WTC11 (cell line): ENCODE measurements around the gene RBMS2.

Experiments used
- GABPB1 ChIP-seq: sonication (generic); formaldehyde crosslinking; IDR thresholded peaks from 2 replicates; pipeline ENCODE4 v1.8.1; 2023; ENCODE audit warnings: mild to moderate bottlenecking, missing genetic modification reagents
- RORB ChIP-seq: fragments of 250-450 bp; sonication (Bioruptor Pico); IDR thresholded peaks from 2 replicates; pipeline ENCODE4 v1.9.0; 2021; ENCODE audit warnings: mild to moderate bottlenecking
- SMAD4 ChIP-seq: sonication (generic); formaldehyde crosslinking; IDR thresholded peaks from 2 replicates; pipeline ENCODE4 v1.8.0; 2022; ENCODE audit warnings: mild to moderate bottlenecking, missing genetic modification reagents
- TF ChIP-seq, protein P1 (sequence below): sonication (generic); formaldehyde crosslinking; IDR thresholded peaks from 2 replicates; pipeline ENCODE4 v1.8.1; 2023; ENCODE audit warnings: mild to moderate bottlenecking, missing genetic modification reagents, moderate library complexity
- TF ChIP-seq, protein P2 (sequence below): sonication (generic); formaldehyde crosslinking; IDR thresholded peaks from 2 replicates; pipeline ENCODE4 v1.8.0; 2022; ENCODE audit warnings: mild to moderate bottlenecking, missing genetic modification reagents
- TF ChIP-seq, protein P3 (sequence below): fragments of 200-600 bp; IDR thresholded peaks from 2 replicates; pipeline ENCODE4 v1.8.0; 2022; ENCODE audit warnings: antibody characterized with exemption
- TF ChIP-seq, protein P4 (sequence below): sonication (generic); formaldehyde crosslinking; IDR thresholded peaks from 2 replicates; pipeline ENCODE4 v1.8.1; 2022; ENCODE audit warnings: low read depth, mild to moderate bottlenecking, moderate library complexity, missing genetic modification reagents, borderline replicate concordance
- TF ChIP-seq, protein P5 (sequence below): fragments of 250-450 bp; sonication (Bioruptor Pico); IDR thresholded peaks from 2 replicates; pipeline ENCODE4 v1.8.0; 2021; ENCODE audit warnings: mild to moderate bottlenecking
- TF ChIP-seq, protein P6 (sequence below): sonication (generic); formaldehyde crosslinking; IDR thresholded peaks from 2 replicates; pipeline ENCODE4 v1.8.1; 2023; ENCODE audit warnings: mild to moderate bottlenecking, missing genetic modification reagents, moderate library complexity

DNA sequence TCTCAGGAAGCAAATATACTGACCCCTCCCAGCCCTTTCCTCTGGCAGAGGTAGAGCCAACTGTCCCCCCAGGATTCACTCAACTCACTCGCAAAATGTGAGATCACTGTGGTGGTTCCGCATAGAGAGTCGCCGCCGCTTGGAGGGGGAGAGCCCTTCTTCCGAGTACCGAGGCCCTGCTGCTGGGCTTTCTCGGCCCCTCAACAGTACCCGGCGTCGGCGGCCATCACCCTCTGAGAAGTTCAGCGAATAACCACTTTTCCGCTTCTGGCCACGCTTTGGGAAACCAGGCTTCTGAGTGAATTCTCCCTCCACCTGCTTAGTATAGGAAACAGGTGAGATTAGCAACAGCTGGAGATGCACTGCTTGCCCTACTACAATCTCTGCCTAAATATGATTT is 77.4 kb downstream of the RBMS2 start:
- TF ChIP-seq, protein P1, sequence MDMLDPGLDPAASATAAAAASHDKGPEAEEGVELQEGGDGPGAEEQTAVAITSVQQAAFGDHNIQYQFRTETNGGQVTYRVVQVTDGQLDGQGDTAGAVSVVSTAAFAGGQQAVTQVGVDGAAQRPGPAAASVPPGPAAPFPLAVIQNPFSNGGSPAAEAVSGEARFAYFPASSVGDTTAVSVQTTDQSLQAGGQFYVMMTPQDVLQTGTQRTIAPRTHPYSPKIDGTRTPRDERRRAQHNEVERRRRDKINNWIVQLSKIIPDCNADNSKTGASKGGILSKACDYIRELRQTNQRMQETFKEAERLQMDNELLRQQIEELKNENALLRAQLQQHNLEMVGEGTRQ (CRISPR knock-in tag): no peak
- TF ChIP-seq, protein P2, sequence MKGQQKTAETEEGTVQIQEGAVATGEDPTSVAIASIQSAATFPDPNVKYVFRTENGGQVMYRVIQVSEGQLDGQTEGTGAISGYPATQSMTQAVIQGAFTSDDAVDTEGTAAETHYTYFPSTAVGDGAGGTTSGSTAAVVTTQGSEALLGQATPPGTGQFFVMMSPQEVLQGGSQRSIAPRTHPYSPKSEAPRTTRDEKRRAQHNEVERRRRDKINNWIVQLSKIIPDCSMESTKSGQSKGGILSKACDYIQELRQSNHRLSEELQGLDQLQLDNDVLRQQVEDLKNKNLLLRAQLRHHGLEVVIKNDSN (CRISPR knock-in tag): no peak
- TF ChIP-seq, protein P3, sequence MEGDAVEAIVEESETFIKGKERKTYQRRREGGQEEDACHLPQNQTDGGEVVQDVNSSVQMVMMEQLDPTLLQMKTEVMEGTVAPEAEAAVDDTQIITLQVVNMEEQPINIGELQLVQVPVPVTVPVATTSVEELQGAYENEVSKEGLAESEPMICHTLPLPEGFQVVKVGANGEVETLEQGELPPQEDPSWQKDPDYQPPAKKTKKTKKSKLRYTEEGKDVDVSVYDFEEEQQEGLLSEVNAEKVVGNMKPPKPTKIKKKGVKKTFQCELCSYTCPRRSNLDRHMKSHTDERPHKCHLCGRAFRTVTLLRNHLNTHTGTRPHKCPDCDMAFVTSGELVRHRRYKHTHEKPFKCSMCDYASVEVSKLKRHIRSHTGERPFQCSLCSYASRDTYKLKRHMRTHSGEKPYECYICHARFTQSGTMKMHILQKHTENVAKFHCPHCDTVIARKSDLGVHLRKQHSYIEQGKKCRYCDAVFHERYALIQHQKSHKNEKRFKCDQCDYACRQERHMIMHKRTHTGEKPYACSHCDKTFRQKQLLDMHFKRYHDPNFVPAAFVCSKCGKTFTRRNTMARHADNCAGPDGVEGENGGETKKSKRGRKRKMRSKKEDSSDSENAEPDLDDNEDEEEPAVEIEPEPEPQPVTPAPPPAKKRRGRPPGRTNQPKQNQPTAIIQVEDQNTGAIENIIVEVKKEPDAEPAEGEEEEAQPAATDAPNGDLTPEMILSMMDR: no peak
- TF ChIP-seq, protein P4, sequence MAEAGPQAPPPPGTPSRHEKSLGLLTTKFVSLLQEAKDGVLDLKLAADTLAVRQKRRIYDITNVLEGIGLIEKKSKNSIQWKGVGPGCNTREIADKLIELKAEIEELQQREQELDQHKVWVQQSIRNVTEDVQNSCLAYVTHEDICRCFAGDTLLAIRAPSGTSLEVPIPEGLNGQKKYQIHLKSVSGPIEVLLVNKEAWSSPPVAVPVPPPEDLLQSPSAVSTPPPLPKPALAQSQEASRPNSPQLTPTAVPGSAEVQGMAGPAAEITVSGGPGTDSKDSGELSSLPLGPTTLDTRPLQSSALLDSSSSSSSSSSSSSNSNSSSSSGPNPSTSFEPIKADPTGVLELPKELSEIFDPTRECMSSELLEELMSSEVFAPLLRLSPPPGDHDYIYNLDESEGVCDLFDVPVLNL (CRISPR knock-in tag): no peak
- TF ChIP-seq, protein P5, sequence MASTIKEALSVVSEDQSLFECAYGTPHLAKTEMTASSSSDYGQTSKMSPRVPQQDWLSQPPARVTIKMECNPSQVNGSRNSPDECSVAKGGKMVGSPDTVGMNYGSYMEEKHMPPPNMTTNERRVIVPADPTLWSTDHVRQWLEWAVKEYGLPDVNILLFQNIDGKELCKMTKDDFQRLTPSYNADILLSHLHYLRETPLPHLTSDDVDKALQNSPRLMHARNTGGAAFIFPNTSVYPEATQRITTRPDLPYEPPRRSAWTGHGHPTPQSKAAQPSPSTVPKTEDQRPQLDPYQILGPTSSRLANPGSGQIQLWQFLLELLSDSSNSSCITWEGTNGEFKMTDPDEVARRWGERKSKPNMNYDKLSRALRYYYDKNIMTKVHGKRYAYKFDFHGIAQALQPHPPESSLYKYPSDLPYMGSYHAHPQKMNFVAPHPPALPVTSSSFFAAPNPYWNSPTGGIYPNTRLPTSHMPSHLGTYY (CRISPR knock-in tag): no peak
- TF ChIP-seq RORB (CRISPR knock-in tag): no peak
- TF ChIP-seq, protein P6, sequence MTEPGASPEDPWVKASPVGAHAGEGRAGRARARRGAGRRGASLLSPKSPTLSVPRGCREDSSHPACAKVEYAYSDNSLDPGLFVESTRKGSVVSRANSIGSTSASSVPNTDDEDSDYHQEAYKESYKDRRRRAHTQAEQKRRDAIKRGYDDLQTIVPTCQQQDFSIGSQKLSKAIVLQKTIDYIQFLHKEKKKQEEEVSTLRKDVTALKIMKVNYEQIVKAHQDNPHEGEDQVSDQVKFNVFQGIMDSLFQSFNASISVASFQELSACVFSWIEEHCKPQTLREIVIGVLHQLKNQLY (CRISPR knock-in tag): no peak
- no peak for TF ChIP-seq SMAD4 (CRISPR knock-in tag)
- no peak for TF ChIP-seq GABPB1
